ENCODE measurements around the gene DNM1L. TPM values are rescaled to one million over a fixed set of nuclear protein-coding genes. Genes with fewer than 3 reads are reported as not detected.
A peak's percentile ranks its signal among the peaks of the same experiment; 100 is the strongest.

The DNM1L gene
- total and polyA plus RNA-seq, 10 of the 15 experiments (the other 5 are each of a cell fraction or from before 2014, with no cell fraction given): 23.1 to 201 (median 63.9) TPM

- no TSS peak for BruUV-seq (replicated peaks)
- POLR2A ChIA-PET: no interaction called here
- intact Hi-C loops (cut with micrococcal nuclease; ENCODE audit: unreplicated experiment) (loop anchor here (5.0 kb wide), 1 partner anchor 203 kb away; no protein-coding TSS in a partner anchor), in situ Hi-C loops (cut with MboI) (no loop called here)
- SMC1A ChIA-PET (ENCODE audit: uncharacterized antibody, unreplicated experiment): interaction anchor here (1.1 to 1.6 kb wide), 2 partner anchors 11 to 204 kb away, joined by 4 to 7 read pairs; no protein-coding TSS in a partner anchor
- WGBS (ENCODE audit: insufficient coverage, insufficient replicate concordance, low lambda C conversion rate, missing lambda C conversion rate): 46% methylated on average over 6 of the region's 6 CpGs
- no peak overlapping the region for H3K27ac ChIP-seq (ENCODE audit: control insufficient read depth, insufficient read depth)
- FAIRE-seq: no peak
- RAD21 ChIA-PET (ENCODE audit: unreplicated experiment): interaction anchor here (1.4 to 2.2 kb wide), 2 partner anchors 12 to 204 kb away, joined by 4 to 6 read pairs; no protein-coding TSS in a partner anchor
- H3K79me2 ChIP-seq (ENCODE audit: control insufficient read depth, insufficient read depth, low read length): no peaks in the 10 kb centered on the region
- ATAC-seq: peak; percentile 37; the same call in 2 of the 3 replicates
- H3K4me1 ChIP-seq (ENCODE audit: control insufficient read depth, insufficient read depth, low read length): no peaks in the 10 kb centered on the region
- no peaks in the 10 kb centered on the region for H3K9me3 ChIP-seq (replicated peaks; ENCODE audit: control insufficient read depth, insufficient read depth, low read length)
- TF ChIP-seq LARP7 (IDR thresholded peaks at IDR 0.05): no peak
- TF ChIP-seq SPI1 (IDR thresholded peaks at IDR 0.05; ENCODE audit: borderline replicate concordance, insufficient read depth, low read depth, low read length): no peak
- TF ChIP-seq POU2F2 (IDR thresholded peaks at IDR 0.05; ENCODE audit: borderline replicate concordance, low read depth, low read length): no peak
- no peak for TF ChIP-seq MXI1 (IDR thresholded peaks at IDR 0.05; ENCODE audit: low read depth, low read length)
- TF ChIP-seq PAX8 (IDR thresholded peaks at IDR 0.05): no peak
- no peak for TF ChIP-seq PKNOX1 (IDR thresholded peaks at IDR 0.05)
- no peak for TF ChIP-seq BACH1 (IDR thresholded peaks at IDR 0.05; ENCODE audit: borderline replicate concordance)
- no peak for TF ChIP-seq ZBTB11 (CRISPR knock-in tag; IDR thresholded peaks at IDR 0.05)
- TF ChIP-seq IKZF1 (conservative IDR thresholded peaks at IDR 0.05): no peak
- no peak for TF ChIP-seq SUPT20H (IDR thresholded peaks at IDR 0.05; ENCODE audit: borderline replicate concordance, control insufficient read depth, low read depth, low read length)
- TF ChIP-seq RELA (IDR thresholded peaks at IDR 0.05; ENCODE audit: borderline replicate concordance, partially characterized antibody): no peak
- no peak for TF ChIP-seq BHLHE40 (IDR thresholded peaks at IDR 0.05; ENCODE audit: borderline replicate concordance in 1 of 2, low read depth in 2 of 2, low read length in 1 of 2)
- TF ChIP-seq FOXM1 (IDR thresholded peaks at IDR 0.05; ENCODE audit: low read depth, low read length): no peak
- TF ChIP-seq BCL11A (IDR thresholded peaks at IDR 0.05; ENCODE audit: low read depth, low read length): no peak
- no peak overlapping the region for H3K4me2 ChIP-seq (ENCODE audit: control insufficient read depth, insufficient read depth)
- no peaks in the 10 kb centered on the region for H4K20me1 ChIP-seq (ENCODE audit: control insufficient read depth, insufficient read depth)
- no peaks in the 10 kb centered on the region for H3K27me3 ChIP-seq (replicated peaks in 1 of 2; ENCODE audit: control insufficient read depth in 2 of 2, insufficient read depth in 2 of 2, low read length in 1 of 2)
- H3K4me3 ChIP-seq: no peak overlapping the region
- no peak for DNase-seq (ENCODE audit: low read depth, low spot score)
- no peaks in the 10 kb centered on the region for H3K36me3 ChIP-seq (ENCODE audit: control insufficient read depth in 2 of 2, insufficient read depth in 2 of 2, low read length in 1 of 2)
- no peak overlapping the region for H3K9ac ChIP-seq (ENCODE audit: control insufficient read depth, insufficient read depth, low read length)
- CTCF ChIA-PET: interaction anchor here (1.0 to 4.5 kb wide), 5 partner anchors 10 to 1007 kb away, joined by 3 to 27 read pairs (median 8); partner anchors contain the start of gene YARS2
- H2AFZ ChIP-seq (ENCODE audit: control insufficient read depth, low read depth, low read length): no peak overlapping the region
Observed at GRCh38 chr12:32659908-32660440, 19.1 kb upstream of the DNM1L start.

Measured in GM12878 (cell line).